Endothelial cell of umbilical vein (primary cell): ENCODE results near the gene HOXA2. TPM values are rescaled to one million over a fixed set of nuclear protein-coding genes. Genes with fewer than 3 reads are reported as not detected.
A peak's percentile ranks its signal among the peaks of the same experiment; 100 is the strongest.

Experiments
- BruUV-seq: library from RNA; stranded (reverse); fragments of 400-500 nt; replicated peaks from 2 replicates; lab custom pipeline; 2021; lab: Mats Ljungman, UMichigan
- CTCF ChIA-PET: fragments of 300-600, 350-600 bp; sonication (Branson Sonifier 250); formaldehyde crosslinking; loops from one replicate; lab custom pipeline; 2021; ENCODE audit warnings: antibody characterized with exemption, inconsistent platforms; lab: Charles Lee
- POLR2A ChIA-PET: fragments of 300-600, 350-600 bp; sonication (Branson Sonifier 250); formaldehyde crosslinking; loops from one replicate; lab custom pipeline; 2021; ENCODE audit warnings: antibody characterized with exemption, inconsistent platforms; lab: Charles Lee
- DNase-seq: peaks from one replicate; pipeline ENCODE4 v3.0.0-alpha.2; 2011; ENCODE audit warnings: low read depth, low spot score
- FAIRE-seq: peaks from 2 replicates; lab custom pipeline; 2011; peaks lifted over from hg19 to GRCh38; lab: Jason Lieb, UNC
- H2AFZ ChIP-seq: 2 replicates; pipeline ENCODE4 v1.6.0; 2012; ENCODE audit warnings: low read depth, low read length, control low read depth, inconsistent platforms
- H3K27ac ChIP-seq: 2 replicates; pipeline ENCODE4 v1.5.1; 2011; ENCODE audit warnings: low read depth, mild to moderate bottlenecking, control low read depth, low read length, moderate library complexity; ENCODE audit not compliant: insufficient read depth
- H3K27me3 ChIP-seq, 2 experiments: 2 replicates each; pipeline versions ENCODE4 v1.6.0 to v1.6.1; 2011; ENCODE audit warnings: low read length in 2 of 2, mixed read lengths in 1 of 2; ENCODE audit not compliant: control insufficient read depth in 2 of 2, insufficient read depth in 2 of 2
- H3K36me3 ChIP-seq, 2 experiments: 2 replicates in 1 of 2; 3 replicates in 1 of 2; pipeline ENCODE4 v1.5.1; 2011; ENCODE audit warnings: low read length in 2 of 2, mild to moderate bottlenecking in 1 of 2, moderate library complexity in 1 of 2; ENCODE audit not compliant: control insufficient read depth in 2 of 2, insufficient read depth in 2 of 2; ENCODE audit errors: extremely low read depth in 1 of 2
- H3K4me1 ChIP-seq: 3 replicates; pipeline ENCODE4 v1.5.1; 2011; ENCODE audit warnings: mild to moderate bottlenecking, low read length; ENCODE audit not compliant: control insufficient read depth, insufficient read depth; ENCODE audit errors: extremely low read depth
- H3K4me2 ChIP-seq: 2 replicates; pipeline ENCODE4 v1.6.1; 2011; ENCODE audit warnings: low read length, control low read depth, mixed read lengths; ENCODE audit not compliant: insufficient read depth
- H3K4me3 ChIP-seq, 3 experiments: fragments of 200-600 bp in 1 of 3; sonication (generic), shearing (Covaris generic) in 1 of 3; replicated peaks in 1 of 3; 2 replicates each; pipeline ENCODE4 v1.5.1; 2011 to 2016; ENCODE audit warnings: control low read depth in 3 of 3, low read length in 3 of 3, mild to moderate bottlenecking in 2 of 3, inconsistent platforms in 1 of 3, low read depth in 1 of 3, moderate library complexity in 1 of 3; ENCODE audit not compliant: insufficient read depth in 1 of 3
- H3K79me2 ChIP-seq: 2 replicates; pipeline ENCODE4 v1.6.0; 2012; ENCODE audit warnings: low read length, inconsistent platforms; ENCODE audit not compliant: control insufficient read depth, insufficient read depth
- H3K9ac ChIP-seq: replicated peaks from 2 replicates; pipeline ENCODE3; 2011; ENCODE audit warnings: low read length, control low read depth; ENCODE audit not compliant: insufficient read depth; ENCODE audit errors: extremely low read depth
- H3K9me1 ChIP-seq: replicated peaks from 3 replicates; pipeline ENCODE4 v1.6.0; 2011; ENCODE audit warnings: mild to moderate bottlenecking, low read length; ENCODE audit not compliant: control insufficient read depth, insufficient read depth; ENCODE audit errors: extremely low read depth
- H3K9me3 ChIP-seq: replicated peaks from 2 replicates; pipeline ENCODE4 v1.5.1; 2012; ENCODE audit warnings: low read length, inconsistent platforms; ENCODE audit not compliant: control insufficient read depth, insufficient read depth
- H4K20me1 ChIP-seq: replicated peaks from 2 replicates; pipeline ENCODE3; 2011; ENCODE audit warnings: mild to moderate bottlenecking, low read length; ENCODE audit not compliant: control insufficient read depth, insufficient read depth; ENCODE audit errors: extremely low read depth
- CTCF ChIP-seq, 2 donors: IDR thresholded peaks; 1 replicate in 1 of 2; 2 replicates in 1 of 2; pipeline ENCODE4 v1.5.1; 2011; ENCODE audit warnings: low read length in 2 of 2, mild to moderate bottlenecking in 2 of 2, moderate library complexity in 2 of 2, control low read depth in 1 of 2, inconsistent platforms in 1 of 2, low read depth in 1 of 2; ENCODE audit not compliant: insufficient read depth in 1 of 2; ENCODE audit errors: extremely low read depth in 1 of 2
- EZH2 ChIP-seq: IDR thresholded peaks from 2 replicates; pipeline ENCODE4 v1.6.1; 2012; ENCODE audit warnings: borderline replicate concordance, low read depth, mild to moderate bottlenecking, moderate library complexity, low read length, inconsistent platforms; ENCODE audit not compliant: severe bottlenecking
- FOS ChIP-seq: IDR thresholded peaks from 2 replicates; pipeline ENCODE4 v1.6.1; 2011; ENCODE audit warnings: mild to moderate bottlenecking, low read length, moderate library complexity, borderline replicate concordance; ENCODE audit not compliant: insufficient read depth
- GATA2 ChIP-seq: IDR thresholded peaks from 2 replicates; pipeline ENCODE4 v1.7.0; 2011; ENCODE audit warnings: low read depth, mild to moderate bottlenecking, moderate library complexity, mixed read lengths, low read length; ENCODE audit not compliant: insufficient read length, insufficient read depth
- JUN ChIP-seq: IDR thresholded peaks from 2 replicates; pipeline ENCODE4 v1.6.1; 2011; ENCODE audit warnings: borderline replicate concordance, low read depth; ENCODE audit not compliant: insufficient read length, insufficient read depth
- MAX ChIP-seq: IDR thresholded peaks from 2 replicates; pipeline ENCODE4 v1.6.1; 2011; ENCODE audit not compliant: insufficient read depth, insufficient read length
- MYC ChIP-seq: IDR thresholded peaks from one replicate; pipeline ENCODE4 v1.6.1; 2011; ENCODE audit warnings: mild to moderate bottlenecking, low read depth, low read length
- POLR2A ChIP-seq: IDR thresholded peaks from 2 replicates; pipeline ENCODE4 v1.6.1; 2012; ENCODE audit warnings: low read depth, mild to moderate bottlenecking, control low read depth, low read length
- POLR2AphosphoS5 ChIP-seq: IDR thresholded peaks from 2 replicates; pipeline ENCODE4 v1.6.1; 2012; ENCODE audit warnings: low read depth, mild to moderate bottlenecking, control low read depth, low read length, moderate library complexity; ENCODE audit not compliant: insufficient read depth
- dilution Hi-C: fragments of 300-500 bp; cut with MboI; formaldehyde crosslinking; loops from one replicate; pipeline ENCODE4 v1.15.0; 2019; ENCODE audit warnings: low sequenced_read_pairs; ENCODE audit not compliant: extremely low pct_ligation_motif_present
- intact Hi-C: fragments of 100-400 bp; cut with micrococcal nuclease; formaldehyde crosslinking; loops from one replicate; pipeline ENCODE4 v1.10.0; 2022
- polyA plus RNA-seq, 4 experiments: library from polyadenylated mRNA; depleted of rRNA in 3 of 4; stranded (reverse) in 3 of 4; unstranded in 1 of 4; fragments of >200 nt; gene quantifications; 2 replicates each; pipeline versions ENCODE4 v1.2.1 to v1.2.3, GENCODE V29; 2011 to 2012; ENCODE audit warnings: missing spikeins in 1 of 4
- total RNA-seq: library from RNA; stranded (reverse); gene quantifications from 2 replicates; pipeline ENCODE4 v1.2.3, GENCODE V29; 2021

HOXA2 gene
- total and polyA plus RNA-seq, 2 donors (not counting 3 experiments of a cell fraction or from before 2014, with no cell fraction given) = 1.6 to 2.3 TPM

GRCh38 chr7:27112361-27112760, 9.9 kb upstream of the HOXA2 start:
- DNase-seq (peak; percentile 78), FAIRE-seq (peak; percentile 82)
- Histone ChIP-seq H3K36me3 (peaks cover 0 to 5% of the 10 kb centered on the region in 2 experiments), H3K9me1 (no peaks in the 10 kb centered on the region), H3K27ac (peak overlapping the region; percentile 96), H3K9ac (peak overlapping the region; percentile 80), H3K79me2 (peaks cover 81% of the 10 kb centered on the region), H3K9me3 (no peaks in the 10 kb centered on the region), H2AFZ (no peak overlapping the region), H4K20me1 (no peaks in the 10 kb centered on the region), H3K4me1 (peaks cover 76% of the 10 kb centered on the region), H3K4me3 (peak overlapping the region in 2 of 3 experiments; percentile 72 to 84), H3K4me2 (peak overlapping the region; percentile 97), H3K27me3 (no peaks in the 10 kb centered on the region)
- dilution Hi-C loops (no loop called here), intact Hi-C loops (loop anchor here (10.0 kb wide), 1 partner anchor 958 kb away; the partner anchor contains the start of gene NFE2L3)
- ChIA-PET POLR2A (interaction anchor here (1.3 kb wide), 1 partner anchor 16 kb away, joined by 7 read pairs; no protein-coding TSS in a partner anchor), CTCF (interaction anchor here (1.0 to 6.6 kb wide), 3 partner anchors 14 to 743 kb away, joined by 3 to 62 read pairs (median 4); partner anchors contain the start of gene HOXA1)
- TSS peak; percentile 11 for BruUV-seq
- TF ChIP-seq CTCF (IDR thresholded peaks at IDR 0.05; ENCODE audit: extremely low read depth in 1 of 2, insufficient read depth in 1 of 2, low read depth in 1 of 2, low read length in 2 of 2) (no peak), EZH2 (no peak), JUN (no peak), MAX (no peak), FOS (no peak), POLR2AphosphoS5 (no peak), POLR2A (no peak), MYC (no peak), GATA2 (no peak)
